ENCODE data around the gene NBR1. TPM values are rescaled to one million over a fixed set of nuclear protein-coding genes. Genes with fewer than 3 reads are reported as not detected.

The NBR1 gene
- total RNA-seq, 2 donors from 2014 or later, result 92.1 to 101 TPM

DNA sequence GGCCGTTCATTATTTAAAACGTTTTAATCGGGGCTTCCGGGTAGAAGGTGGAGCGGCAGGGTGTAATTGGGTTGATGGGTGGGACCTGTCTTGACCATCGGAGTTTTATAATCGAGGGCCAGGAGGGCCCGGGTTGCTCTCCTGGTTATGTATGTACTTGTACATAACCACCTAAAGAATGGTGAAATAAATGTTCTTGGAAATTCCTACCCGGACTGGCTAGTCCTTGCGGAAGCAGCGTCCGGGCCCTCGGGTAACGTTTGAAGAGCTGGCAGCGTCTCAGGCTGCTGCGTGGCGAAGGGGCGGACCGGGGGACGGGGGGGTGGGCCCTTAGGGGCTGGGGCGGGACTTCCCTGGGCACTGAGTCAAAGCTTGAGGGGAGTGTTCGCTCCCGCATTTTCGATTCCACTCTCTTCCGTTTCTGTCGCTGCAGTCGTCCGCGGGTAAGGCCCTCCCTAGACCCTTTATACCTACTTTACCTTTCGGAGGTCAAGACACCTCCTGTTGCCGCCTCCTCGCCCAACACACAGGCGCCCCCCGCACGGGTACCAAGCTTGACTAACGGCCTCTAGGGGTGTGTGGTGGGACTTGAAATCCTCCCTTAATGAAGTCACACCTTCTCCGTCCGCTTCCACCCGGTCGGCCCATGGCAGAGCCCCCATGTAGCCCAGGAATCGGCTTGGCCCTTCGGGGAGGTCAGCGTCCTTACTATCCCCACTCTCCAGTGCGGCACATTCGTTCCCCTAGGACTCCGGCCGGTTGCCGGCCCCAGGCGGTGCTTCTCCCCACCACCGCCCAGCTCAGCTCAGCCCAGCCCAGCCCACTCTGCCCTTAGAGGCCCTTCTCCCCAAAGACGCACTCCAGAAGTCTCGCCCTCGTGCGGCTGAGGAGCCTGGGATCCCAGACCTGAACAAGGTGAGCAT lies 40.7 kb downstream of the NBR1 start, which contains the start of gene TMEM106A:
TSS of gene TMEM106A (plus strand) at position 396 of the 923 bp plus-strand sequence. CDS start 1,167 bp downstream, outside the sequence.
- peak within 1 kb of the TSS; percentile 72 for H3K4me3 ChIP-seq
- H3K27ac ChIP-seq, result peak within 1 kb of the TSS; percentile 66 to 77
- ATAC-seq (ENCODE audit: insufficient number of reproducible peaks, low FRiP score, low read depth) (peak; percentile 56), DNase-seq (ENCODE audit: low spot score) (peak; percentile 20)
- H3K27me3 ChIP-seq (replicated peaks; ENCODE audit: insufficient read depth), result no peaks in the 10 kb centered on the region
- TF ChIP-seq, protein P1, sequence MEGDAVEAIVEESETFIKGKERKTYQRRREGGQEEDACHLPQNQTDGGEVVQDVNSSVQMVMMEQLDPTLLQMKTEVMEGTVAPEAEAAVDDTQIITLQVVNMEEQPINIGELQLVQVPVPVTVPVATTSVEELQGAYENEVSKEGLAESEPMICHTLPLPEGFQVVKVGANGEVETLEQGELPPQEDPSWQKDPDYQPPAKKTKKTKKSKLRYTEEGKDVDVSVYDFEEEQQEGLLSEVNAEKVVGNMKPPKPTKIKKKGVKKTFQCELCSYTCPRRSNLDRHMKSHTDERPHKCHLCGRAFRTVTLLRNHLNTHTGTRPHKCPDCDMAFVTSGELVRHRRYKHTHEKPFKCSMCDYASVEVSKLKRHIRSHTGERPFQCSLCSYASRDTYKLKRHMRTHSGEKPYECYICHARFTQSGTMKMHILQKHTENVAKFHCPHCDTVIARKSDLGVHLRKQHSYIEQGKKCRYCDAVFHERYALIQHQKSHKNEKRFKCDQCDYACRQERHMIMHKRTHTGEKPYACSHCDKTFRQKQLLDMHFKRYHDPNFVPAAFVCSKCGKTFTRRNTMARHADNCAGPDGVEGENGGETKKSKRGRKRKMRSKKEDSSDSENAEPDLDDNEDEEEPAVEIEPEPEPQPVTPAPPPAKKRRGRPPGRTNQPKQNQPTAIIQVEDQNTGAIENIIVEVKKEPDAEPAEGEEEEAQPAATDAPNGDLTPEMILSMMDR (IDR thresholded peaks at IDR 0.05), result peak; percentile 50
- no peaks in the 10 kb centered on the region for H3K9me3 ChIP-seq
- peaks cover 0 to 21% of the 10 kb centered on the region in 2 donors for H3K4me1 ChIP-seq (ENCODE audit: control insufficient read depth in 1 of 2, low read depth in 2 of 2)
- H3K36me3 ChIP-seq, result peaks cover 32% of the 10 kb centered on the region

DNA sequence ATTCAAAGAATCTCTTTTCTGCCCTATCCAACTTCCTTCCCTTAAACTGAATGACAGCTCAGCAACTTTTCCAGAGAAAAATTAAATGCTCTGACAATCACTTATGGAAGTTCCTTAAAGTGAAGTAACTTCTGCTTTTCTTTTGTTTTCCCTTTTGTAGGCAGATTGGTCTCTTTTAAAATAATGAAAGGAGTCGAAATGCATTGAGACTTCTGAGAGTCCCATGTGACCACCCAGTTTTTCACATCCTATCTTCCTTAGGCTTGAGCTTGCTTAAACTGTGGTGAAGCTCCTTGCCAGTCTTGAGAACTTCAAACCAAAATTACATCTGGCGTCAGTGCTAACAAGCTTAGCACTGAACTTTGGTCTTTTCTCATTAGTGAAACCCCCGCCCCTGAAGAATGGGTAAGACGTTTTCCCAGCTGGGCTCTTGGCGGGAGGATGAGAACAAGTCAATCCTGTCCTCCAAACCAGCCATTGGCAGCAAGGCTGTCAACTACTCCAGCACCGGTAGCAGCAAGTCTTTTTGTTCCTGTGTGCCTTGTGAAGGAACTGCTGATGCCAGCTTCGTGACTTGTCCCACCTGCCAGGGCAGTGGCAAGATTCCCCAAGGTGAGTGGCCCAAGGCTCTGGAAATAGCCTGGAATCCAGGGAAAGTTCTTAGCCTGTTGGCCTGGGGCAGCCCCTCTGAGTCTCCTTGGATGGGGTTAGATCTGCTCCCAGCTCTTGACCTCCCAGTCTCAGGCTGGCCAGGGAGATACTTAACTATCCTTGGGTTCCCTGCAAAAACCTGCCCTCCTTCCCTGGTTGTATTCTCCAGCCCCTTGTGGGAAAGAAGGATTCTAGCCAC lies 41.9 kb downstream of the NBR1 start:
- H3K4me3 ChIP-seq, result peak overlapping the region; percentile 72
- H3K4me1 ChIP-seq (ENCODE audit: control insufficient read depth in 1 of 2, low read depth in 2 of 2), result peaks cover 0 to 21% of the 10 kb centered on the region in 2 donors
- no peak for DNase-seq (ENCODE audit: low spot score)
- no peaks in the 10 kb centered on the region for H3K9me3 ChIP-seq
- peak overlapping the region in 1 of 2 donors; percentile 66 for H3K27ac ChIP-seq
- TF ChIP-seq, protein P1 (IDR thresholded peaks at IDR 0.05), result no peak
- H3K27me3 ChIP-seq (replicated peaks; ENCODE audit: insufficient read depth), result no peaks in the 10 kb centered on the region
- peaks cover 36% of the 10 kb centered on the region for H3K36me3 ChIP-seq
- ATAC-seq (ENCODE audit: insufficient number of reproducible peaks, low FRiP score, low read depth), result no peak

DNA sequence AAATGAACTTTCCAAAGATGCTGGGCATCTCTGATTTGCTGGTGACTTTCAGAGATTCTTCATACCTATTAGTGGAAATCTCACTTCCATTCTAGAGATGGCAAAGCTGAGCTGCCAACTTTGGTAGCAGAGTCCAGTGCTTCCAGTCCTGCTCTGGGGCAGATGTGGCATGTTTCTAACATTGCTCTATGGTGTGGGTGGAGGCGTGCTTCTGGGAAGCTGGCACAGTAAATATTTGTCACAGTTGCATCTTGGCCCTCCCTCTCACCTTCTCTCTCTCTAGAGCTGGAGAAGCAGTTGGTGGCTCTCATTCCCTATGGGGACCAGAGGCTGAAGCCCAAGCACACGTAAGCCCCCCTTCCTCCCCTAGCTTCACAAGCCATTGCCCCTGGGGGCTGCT lies 42.5 kb downstream of the NBR1 start:
- no peak for ATAC-seq (ENCODE audit: insufficient number of reproducible peaks, low FRiP score, low read depth)
- H3K27ac ChIP-seq, result no peak overlapping the region

DNA sequence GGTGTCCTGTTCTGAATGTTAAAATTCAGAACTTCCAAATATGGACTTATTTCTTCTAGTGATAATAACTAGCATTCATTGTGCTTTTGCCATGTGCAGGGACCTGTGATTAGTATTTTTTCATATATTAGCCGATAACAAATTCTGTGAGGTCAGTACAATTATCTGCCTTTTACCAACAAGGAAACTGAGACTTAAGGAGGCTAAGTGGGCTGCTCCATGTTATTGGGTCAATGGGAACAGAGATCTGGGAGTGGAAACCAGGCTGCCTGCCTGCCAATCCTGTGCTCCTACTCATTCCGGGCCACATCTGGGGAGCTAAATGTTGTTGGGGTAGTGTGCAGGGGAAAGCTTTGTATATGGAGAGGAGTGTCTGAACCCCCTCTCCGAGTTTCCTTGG lies 44.3 kb downstream of the NBR1 start:
- no peak overlapping the region for H3K4me3 ChIP-seq
- DNase-seq (ENCODE audit: low spot score), result no peak
- no peak for ATAC-seq (ENCODE audit: insufficient number of reproducible peaks, low FRiP score, low read depth)
- no peaks in the 10 kb centered on the region for H3K9me3 ChIP-seq
- H3K27ac ChIP-seq, result no peak overlapping the region
- peaks cover 0 to 21% of the 10 kb centered on the region in 2 donors for H3K4me1 ChIP-seq (ENCODE audit: control insufficient read depth in 1 of 2, low read depth in 2 of 2)
- H3K27me3 ChIP-seq (replicated peaks; ENCODE audit: insufficient read depth), result no peaks in the 10 kb centered on the region
- TF ChIP-seq, protein P1 (IDR thresholded peaks at IDR 0.05), result no peak
- peaks cover 25% of the 10 kb centered on the region for H3K36me3 ChIP-seq

More for the DNA sequence above, 42.5 kb downstream of the NBR1 start:
- Histone ChIP-seq H3K4me1 (ENCODE audit: control insufficient read depth in 1 of 2, low read depth in 2 of 2) (peaks cover 0 to 21% of the 10 kb centered on the region in 2 donors), H3K4me3 (no peak overlapping the region), H3K36me3 (peaks cover 33% of the 10 kb centered on the region), H3K9me3 (no peaks in the 10 kb centered on the region), H3K27me3 (replicated peaks; ENCODE audit: insufficient read depth) (no peaks in the 10 kb centered on the region)
- TF ChIP-seq, protein P1 (IDR thresholded peaks at IDR 0.05), result no peak
- no peak for DNase-seq (ENCODE audit: low spot score)

DNA sequence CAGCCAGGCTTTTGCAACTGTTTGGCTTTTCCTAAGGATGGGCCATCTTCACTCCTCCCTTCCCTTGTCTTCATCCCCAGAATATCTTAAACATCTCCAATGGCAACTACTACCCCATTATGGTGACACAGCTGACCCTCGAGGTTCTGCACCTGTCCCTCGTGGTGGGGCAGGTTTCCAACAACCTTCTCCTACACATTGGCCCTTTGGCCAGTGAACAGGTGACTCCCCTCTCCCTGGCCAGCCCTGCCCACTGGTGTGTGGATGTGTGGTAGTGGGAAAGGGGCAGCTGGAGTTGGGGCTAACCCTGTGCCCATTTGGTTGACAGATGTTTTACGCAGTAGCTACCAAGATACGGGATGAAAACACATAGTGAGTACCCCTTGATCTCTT lies 45.4 kb downstream of the NBR1 start:
- TF ChIP-seq, protein P1 (IDR thresholded peaks at IDR 0.05), result no peak
- no peak for DNase-seq (ENCODE audit: low spot score)

More for the DNA sequence above, 45.4 kb downstream of the NBR1 start:
- no peak for ATAC-seq (ENCODE audit: insufficient number of reproducible peaks, low FRiP score, low read depth)
- H3K4me1 ChIP-seq (ENCODE audit: control insufficient read depth in 1 of 2, low read depth in 2 of 2), result peaks cover 0 to 14% of the 10 kb centered on the region in 2 donors
- H3K4me3 ChIP-seq, result no peak overlapping the region
- H3K27ac ChIP-seq, result no peak overlapping the region
- no peaks in the 10 kb centered on the region for H3K27me3 ChIP-seq (replicated peaks; ENCODE audit: insufficient read depth)
- H3K9me3 ChIP-seq, result no peaks in the 10 kb centered on the region
- H3K36me3 ChIP-seq, result peaks cover 25% of the 10 kb centered on the region

All from thoracic aorta (tissue), 2 donors.